Dedifferentiated amniotic fluid mesenchymal stem cell (primary cell): ENCODE measurements around the gene ACCSL.

ENCODE experiments used
- DNase-seq: peaks from one replicate; pipeline ENCODE4 v3.0.0-alpha.2; 2016; ENCODE audit errors: extremely low spot score

ACCSL gene

DNA sequence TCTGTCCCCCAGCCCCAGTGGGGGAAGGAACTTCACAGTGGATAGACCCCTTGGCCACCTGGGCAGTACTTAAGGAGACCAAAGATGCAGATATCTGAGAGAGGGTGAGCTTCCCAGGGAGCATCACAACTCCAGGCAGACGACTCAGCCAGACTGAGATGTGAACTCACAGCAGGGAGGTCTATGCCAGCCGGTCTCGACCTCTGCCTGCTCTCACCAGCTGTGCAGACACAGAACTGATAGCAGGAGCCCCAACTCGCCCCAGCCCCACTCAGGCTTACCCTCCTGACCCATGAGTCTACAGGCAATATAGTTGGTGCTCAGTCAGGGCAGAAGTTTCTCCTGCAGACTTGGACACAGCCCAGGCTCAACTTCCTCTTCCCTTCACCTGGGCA, 29.7 kb upstream of the ACCSL start:
- DNase-seq, result no peak

GRCh38 chr11:44018829-44019228, 29.0 kb upstream of the ACCSL start:
- DNase-seq, result no peak

DNA sequence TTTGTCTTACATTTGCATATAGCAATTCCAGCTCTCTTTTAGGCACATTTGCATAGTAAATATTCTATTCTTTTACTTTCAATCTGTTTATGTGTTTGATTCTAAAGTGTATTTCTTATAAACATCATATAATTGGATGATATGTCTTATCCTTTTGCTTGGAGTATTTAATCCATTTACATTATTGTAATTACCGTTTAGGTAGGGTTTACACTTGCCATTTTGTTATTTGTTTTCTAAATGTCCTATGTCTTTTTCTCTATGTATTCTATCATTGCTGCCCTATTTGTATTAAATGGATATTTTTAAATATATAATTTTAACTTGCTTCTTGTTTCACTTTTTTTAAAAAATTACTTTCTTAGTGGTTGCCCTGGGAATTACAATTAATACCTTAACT, 22.8 kb upstream of the ACCSL start:
- DNase-seq, result no peak

- no peak for DNase-seq
These were observed 22.1 kb upstream of the ACCSL start for GRCh38 chr11:44025727-44026126.

GRCh38 chr11:44028401-44028800, 19.4 kb upstream of the ACCSL start:
- no peak for DNase-seq

GRCh38 chr11:44028816-44029506, 18.8 kb upstream of the ACCSL start:
- no peak for DNase-seq

- no peak for DNase-seq
These were observed 18.3 kb upstream of the ACCSL start for GRCh38 chr11:44029507-44029845.

DNA sequence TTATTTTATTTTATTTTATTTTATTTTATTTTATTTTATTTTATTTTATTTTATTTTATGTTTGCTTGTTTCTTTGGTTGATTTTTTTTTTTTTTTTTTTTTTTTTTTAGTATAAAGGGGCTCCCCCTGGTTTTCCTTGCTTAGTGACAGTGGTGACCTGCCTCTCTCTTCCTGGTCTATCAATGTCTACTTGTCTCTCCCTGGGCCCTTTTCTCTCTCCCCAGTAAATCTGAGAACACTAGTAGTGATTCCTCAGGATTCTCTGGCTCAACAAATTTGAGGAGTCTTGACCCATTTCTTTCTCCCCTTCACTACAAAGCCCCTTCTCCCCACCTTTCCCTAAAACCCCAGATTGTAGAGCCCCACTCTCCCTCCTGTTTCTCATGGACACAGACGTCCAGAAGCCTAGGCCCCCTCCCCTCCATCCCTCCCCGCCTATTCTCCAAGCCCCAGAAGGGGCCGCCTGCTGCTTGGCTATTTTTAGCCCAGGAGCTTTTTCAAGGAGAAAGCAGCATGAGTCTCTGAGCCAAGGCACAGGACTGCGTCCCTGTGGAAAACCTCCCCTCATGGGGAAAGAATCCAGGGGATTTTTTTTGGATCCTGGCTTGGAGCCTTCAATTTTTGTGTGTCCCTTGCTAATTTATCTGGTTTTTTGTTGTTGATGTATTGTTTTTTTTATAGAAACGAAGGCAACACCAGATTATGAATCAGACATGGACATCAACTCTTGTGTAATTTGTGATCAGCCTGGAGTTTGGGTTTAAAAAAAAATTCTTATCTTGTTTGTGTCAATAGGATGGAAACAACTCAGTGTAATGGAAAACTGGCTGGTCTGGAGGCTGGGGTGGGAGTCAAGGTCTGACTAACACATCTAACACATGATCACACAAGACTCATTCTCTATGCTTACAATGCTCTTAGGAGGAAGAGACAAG, 17.5 kb upstream of the ACCSL start:
- peak; percentile 33 for DNase-seq

- no peak for DNase-seq
These were observed 16.8 kb upstream of the ACCSL start for GRCh38 chr11:44030996-44031395.

DNA sequence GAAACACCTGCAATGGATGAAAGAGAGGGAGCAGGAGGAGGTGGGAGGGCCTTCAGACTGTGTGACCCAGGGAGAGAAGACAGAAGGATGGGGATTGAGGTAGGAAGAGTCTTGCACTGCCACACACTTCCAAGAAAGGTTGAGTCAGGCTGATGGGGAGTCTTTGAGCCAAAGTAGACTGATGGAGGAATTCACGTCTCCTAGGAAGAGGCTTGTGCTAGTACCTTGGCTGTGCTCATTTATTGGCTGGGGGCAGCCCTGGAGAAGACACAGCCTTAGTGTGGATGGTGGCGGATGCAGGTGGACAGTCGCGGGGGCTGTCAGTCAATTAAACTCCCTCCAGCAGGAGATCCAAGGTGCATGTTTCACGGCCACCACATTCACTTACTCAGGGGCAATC, 16.2 kb upstream of the ACCSL start:
- no peak for DNase-seq

GRCh38 chr11:44032299-44033085, 15.3 kb upstream of the ACCSL start:
- DNase-seq, result peak; percentile 39

DNA sequence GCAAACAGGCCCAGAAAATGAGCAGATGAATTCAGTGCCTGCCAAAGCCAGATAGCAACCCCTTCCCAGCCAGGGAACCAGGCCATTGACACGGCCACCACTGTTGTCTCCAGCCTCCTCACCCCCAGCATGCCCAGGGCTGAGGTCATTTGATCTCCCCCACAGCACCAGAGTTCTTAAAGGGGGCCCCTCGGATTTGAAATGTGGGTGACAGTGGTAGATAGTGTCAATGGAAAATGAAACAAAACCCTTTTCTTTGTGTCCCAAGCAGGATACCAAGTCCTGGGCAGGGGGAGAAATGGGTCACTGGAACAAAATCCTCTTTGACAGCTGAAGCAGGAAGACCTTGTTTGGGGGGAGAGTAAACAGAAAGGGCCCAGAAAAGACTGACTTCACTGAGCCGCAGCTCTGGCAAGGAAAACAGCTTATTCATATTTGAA, 14.3 kb upstream of the ACCSL start:
- DNase-seq, result no peak

- no peak for DNase-seq
These were observed 13.9 kb upstream of the ACCSL start for GRCh38 chr11:44033856-44034255.

DNA sequence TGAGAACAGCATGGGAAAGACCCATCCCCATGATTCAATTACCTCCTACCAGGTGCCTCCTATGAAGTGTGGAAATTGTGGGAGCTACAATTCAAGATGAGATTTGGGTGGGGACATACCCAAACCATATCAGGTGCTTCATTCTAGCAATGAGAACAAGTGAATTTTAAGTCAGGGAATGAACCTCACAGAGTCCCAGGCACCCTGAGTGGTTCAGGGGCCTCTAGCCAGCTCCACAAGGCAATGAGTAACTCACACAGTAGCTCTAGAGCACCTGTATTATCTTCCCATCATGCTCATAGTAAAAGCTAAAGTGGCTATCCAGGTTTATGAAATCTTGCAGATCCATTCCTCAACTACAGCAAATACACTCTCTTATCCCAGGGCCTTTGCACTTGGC, 13.1 kb upstream of the ACCSL start:
- DNase-seq, result no peak

GRCh38 chr11:44036811-44037657, 10.7 kb upstream of the ACCSL start:
- peak; percentile 83 for DNase-seq

DNA sequence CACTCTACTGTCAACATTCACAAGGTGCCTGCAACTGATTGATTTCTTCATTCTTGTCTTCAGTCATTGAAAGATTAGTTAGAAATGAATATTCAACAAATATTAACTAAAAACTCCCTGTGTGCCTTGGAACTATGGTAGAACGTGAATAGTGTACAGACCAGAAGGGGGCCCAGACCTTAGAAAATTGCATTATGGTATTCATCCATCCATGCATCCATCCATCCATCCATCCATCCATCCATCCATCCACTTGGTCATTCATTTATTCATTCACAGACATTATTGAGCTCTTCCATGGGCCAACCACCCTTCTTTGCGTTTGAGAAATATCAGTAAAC, 10.2 kb upstream of the ACCSL start:
- DNase-seq, result no peak

DNA sequence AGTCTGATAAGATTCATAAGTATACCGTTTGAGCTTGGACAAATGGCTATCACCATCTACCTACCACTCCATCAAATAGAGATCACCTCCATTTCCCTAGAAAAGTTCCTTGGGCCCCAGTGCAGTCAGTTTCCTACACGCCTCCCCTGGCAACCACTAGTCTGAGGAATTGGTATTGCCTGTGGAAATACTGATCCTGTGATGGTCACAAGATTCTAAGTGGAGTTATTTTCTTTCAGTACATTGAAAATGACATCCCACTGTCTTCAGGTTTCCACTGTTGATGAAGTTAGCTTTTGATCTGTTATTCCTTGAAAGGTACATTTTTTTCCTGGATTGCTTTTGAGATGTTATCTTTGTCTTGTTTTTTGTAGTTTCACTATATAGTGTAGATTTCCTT, 4.6 kb upstream of the ACCSL start:
- no peak for DNase-seq

- DNase-seq, result no peak
These were observed 1.6 kb upstream of the ACCSL start for GRCh38 chr11:44046182-44046581.

DNA sequence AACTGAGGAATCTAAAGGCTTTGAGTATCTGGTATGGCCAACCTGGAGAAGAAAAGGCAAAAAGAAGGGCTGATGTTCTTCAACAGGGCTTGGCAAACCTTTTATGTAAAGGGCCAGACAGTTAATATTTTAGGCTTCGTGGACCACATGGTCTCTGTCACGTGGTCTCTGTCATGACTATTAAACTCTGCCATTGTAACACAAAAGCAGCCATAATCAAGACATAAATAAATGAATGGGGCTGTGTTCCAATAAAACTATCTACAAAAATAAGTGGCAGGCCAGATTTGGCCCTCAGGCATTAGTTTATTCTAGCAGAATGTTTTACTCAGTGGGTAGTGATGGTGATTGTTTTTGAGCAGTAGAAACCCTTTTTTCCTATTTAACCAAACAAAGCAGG, 483 bp upstream of the ACCSL start:
- no peak for DNase-seq

GRCh38 chr11:44049832-44050231, 2.1 kb downstream of the ACCSL start:
- DNase-seq, result no peak

DNA sequence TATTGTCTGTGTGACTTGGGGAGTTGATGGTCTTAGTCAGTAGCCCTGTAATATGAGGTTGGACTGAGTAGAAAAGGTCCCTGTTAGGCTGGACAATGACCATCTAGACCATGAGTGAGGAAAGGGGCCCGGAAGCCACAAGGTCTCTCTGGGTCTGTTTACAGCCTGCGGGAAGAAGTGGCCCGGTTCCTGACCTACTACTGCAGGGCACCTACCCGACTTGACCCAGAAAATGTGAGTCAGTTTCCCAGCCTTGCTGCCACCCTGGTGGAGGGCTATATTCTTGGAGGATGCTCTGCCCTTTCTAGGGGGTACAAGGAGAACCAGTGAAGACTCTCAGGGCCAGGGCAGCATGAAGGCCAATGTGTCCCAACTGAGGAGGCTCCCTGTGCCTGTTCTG, 3.4 kb downstream of the ACCSL start:
- no peak for DNase-seq

DNA sequence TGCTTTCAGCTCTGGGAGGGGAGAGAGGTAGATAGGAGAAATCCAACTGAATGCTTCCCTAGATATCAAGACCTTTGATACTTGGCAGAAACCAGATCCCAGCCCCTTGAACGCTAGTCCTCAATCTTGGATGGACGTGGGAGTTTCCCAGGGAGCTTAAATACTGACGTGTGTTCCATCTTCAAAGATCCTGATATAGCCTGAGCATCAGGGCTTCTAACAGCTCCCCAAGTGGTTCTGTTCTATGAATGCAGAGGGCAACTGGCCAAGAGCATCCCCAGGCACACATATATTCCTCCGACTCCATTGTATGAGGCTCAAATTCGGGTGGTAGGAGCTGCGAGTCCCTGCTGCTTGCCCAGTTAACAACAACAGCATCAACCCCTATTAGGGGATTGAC, 9.6 kb downstream of the ACCSL start:
- no peak for DNase-seq
